ENCODE results near the gene TIMP2.
"Not testable (repeated sequence)": the region's sequence is repeated elsewhere in the genome, so short reads cannot be mapped to it uniquely, and the experiment has no call there.

Gene TIMP2

DNA sequence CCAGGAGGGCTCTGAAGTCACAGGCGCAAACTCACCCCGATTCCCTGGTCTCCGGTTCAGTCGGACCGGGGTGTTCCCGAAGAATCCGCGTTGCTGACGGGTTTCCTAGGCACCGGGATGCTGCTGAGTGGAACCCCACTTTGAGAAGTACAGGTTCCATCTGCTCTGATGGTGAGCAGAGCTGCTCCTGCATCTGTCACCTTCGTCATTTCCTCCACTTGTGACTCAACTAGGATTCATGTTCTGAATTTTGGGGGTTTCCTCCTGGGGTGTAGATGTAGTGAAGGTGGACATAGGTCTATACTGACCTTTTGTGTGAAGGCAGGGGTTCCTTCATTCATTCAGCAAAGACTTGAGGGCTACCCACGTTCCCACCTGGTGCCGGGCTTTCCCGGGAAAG, 29.5 kb upstream of the TIMP2 start:
- no peak for DNase-seq (ENCODE audit: low read depth)

DNA sequence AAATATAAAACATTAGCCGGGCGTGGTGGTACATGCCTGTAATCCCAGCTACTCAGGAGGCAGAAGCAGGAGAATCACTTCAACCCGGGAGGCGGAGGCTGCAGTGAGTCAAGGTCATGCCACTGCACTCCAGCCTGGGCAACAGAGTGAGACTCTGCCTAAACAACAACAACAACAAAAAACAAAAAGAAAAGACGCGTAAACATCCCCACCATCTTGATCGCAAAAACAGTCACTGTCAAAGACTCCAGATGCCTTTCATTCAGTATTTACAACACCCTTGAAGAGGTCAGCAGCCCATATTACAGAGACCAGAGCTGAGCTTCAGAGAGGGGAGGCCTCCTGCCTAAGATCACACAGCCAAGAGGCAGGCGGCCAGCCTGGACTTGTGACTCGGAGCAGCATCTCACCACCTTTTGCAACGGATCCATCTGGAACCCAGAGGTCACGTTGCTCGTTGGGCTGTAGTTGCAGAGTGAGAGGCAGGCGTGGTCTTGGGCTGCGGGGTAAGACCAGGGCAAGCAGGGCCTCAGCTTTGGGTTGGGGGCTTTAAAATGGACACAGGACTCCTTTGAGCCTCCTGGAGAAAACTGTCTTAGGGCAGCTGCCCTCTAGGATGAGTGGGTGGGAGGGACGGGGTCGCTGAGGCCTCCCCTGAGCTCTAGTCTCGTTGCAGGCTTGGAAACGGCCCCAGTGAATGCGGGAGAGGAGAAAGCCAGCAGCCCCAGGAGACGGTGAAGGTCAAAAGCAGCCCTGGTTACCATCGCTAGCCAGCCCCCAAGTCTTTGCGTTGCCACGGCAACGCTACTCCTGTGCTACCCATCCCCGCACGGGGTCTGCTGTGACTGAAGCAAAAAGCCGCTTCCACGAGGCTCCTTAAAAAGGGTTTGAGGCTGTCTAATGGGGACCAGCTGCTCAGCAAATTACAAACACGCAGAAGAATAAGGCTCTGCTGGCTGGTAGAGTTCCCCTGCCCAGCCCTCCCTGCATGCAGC, 28.5 kb upstream of the TIMP2 start:
- no peak for DNase-seq (ENCODE audit: low read depth)

DNA sequence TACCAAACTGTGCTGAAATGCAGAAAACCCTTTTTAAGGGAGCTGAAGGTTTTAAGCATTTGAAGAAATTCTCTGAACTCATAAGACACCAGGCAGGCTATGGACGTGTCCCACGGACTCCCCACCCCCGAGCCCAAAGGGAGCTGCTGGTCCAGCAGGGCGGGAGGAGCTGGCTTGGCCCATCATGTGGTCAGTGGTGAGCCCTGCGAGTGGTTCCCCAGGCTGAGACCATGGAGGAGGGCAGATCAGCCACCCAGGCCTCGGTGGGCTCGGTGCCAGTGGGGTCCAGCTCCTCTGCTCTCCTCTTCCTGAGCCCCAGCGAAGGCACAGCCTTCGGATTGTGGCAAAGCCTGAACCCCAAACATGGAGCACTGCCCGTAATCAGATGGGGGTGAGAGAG, 27.5 kb upstream of the TIMP2 start:
- DNase-seq (ENCODE audit: low read depth) = no peak

DNA sequence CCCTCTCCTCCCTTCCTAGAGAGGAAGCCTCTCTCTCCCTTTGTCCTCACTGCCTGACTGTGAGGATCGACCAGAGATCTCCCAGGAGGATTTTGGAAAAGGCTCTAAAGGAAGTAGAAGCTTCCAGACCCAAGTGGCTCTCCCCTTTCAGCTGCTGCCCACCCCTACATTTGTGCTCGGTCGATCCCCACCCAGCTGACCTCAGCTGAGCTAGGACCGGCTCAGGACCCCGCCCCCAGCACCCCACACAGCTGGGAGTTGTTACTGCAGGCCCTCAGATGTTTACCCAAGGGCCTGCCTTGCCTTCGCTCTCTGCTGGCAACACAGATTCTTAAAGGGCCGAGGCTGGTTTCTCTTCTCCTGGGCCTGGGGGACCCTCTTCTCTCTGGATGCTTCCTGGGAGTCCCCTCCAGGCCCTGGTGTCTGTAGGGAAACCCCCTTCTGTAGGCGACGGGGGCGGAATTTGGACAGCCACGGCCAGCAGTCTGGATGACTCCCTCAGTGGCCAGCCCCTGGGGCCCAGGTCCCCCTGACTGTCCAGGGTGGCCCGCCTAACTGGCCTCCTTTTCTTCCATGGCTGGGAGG, 26.9 kb upstream of the TIMP2 start:
- DNase-seq (ENCODE audit: low read depth) = no peak

DNA sequence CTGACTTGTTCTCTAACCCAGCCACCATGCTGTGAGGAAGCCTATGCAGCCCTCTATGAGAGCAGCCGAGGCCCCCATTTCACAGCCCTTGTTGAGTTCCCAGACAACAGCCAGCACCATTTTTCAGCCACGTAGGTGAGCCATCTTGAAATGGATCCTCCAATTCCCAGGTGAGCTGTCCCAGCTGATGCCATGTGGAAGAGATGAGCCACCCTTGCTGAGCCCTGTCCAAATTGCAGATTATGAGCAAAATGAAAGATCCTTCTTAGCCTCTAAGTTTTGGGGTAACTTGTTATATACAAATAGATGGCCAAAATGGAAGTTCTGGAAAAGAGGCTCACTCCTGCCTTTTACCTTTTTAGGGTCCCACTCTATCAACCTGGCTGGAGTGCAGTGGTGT, 25.7 kb upstream of the TIMP2 start:
- DNase-seq (ENCODE audit: low read depth) = no peak

DNA sequence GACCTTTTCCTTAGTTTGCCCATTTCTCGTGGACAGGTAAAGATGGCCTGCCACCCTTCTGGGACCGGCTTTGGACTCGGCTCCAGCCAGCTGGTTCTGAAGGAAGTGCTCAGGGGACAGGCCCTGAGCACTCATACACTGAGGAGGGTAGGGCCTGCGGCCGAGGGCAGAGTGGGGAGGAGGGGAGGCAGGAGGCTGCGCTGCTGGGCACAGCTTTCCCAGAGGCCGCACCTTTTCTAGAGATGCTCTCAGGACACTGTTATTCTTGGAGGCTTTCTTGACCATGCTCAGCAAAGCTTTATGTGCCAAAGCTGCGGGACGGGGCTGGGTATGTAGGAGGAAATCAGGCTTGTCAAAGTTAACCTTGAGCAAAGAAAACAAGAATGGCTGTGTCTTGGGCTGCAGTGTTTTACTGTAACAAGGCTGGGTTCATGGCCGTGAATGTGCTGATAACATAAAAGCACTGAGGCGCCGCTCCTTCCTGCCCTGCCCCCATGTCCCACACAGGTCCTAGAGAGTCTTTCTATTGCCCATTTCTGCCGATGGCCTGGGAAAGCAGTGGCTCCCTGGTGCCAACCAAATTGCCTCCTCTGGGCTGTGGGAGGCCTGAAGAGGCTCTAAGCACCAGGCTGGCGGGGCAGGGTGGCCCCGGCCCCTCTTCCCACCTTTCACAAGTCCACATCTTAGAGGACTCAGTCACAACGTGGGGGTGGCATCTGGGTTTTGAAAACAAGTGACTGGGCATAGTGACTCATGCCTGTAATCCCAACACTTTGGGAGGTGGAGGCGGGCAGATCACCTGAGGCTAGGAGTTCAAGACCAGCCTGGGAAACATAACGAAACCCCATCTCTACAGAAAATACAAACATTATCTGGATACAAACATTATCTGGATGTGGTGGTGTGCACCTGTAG, 22.3 kb upstream of the TIMP2 start:
- no peak for DNase-seq (ENCODE audit: low read depth)

DNA sequence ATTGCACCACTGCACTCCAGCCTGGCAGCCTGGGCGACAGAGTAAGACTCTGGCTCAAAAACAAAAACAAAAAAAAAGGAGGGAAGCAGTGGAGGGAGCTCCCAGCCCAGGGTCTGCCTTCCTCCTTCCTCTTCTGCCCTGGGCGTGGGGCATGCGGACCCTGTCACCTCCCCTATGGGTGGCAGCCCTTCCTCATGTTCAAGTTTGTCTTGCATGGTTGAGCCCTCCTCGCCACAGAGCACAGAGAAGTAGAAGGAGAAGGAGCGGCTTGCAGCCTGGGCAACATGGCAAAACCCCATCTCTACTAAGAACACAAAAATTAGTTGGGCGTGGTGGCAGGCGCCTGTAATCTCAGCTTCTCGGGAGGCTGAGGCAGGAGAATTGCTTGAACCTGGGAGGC, 21.4 kb upstream of the TIMP2 start:
- no peak for DNase-seq (ENCODE audit: low read depth)

DNA sequence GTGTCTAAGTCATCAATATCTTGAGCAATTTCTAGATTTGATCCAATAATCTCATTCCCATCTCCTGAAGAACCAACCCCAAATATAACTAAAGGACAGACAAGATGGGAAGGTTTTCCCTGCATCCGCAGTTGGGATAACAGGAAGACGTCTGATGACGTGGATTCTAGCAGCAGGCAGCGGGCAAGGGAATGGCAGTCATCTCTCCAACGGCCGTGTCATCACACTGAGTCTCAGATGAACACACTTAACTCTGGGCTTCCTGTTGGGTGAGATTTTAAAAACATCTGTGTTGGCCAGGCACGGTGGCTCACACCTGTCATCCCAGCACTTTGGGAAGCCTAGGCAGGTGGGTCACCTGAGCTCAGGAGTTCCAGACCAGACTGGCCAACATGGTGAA, 20.9 kb upstream of the TIMP2 start:
- no peak for DNase-seq (ENCODE audit: low read depth)

DNA sequence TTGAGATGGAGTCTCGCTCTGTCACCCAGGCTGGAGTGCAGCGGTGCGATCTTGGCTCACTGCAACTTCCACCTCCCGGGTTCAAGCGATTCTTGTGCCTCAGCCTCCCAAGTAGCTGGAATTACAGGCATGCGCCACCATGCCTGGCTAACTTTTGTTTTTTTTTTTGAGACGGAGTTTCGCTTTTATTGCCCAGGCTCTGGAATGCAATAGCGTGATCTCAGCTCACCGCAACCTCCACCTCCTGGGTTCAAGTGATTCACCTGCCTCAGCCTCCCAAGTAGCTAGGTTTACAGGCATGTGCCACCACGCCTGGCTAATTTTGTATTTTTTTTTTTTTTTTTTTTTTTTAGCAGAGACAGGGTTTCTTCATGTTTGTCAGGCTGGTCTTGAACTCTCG, 20.3 kb upstream of the TIMP2 start:
- not testable (repeated sequence) for DNase-seq (ENCODE audit: low read depth)

DNA sequence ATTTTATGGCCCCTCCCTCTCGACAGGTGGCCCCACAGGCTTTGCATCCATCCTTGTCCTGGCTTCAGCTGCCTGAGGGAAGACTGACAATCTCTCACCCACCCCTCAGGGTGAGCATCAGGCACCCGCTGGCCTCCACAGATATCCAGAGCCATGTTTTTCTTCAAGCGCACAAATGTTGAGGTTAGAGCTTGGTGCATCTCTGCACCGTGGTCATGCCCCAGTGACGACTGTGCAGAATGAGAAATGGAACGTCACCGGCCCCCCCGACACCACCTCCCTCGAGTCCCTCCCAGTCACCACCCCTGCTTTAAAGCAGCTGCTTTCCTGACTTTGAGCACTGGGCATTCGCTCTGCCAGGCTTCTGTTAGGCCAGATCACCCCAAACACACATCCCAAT, 19.8 kb upstream of the TIMP2 start:
- DNase-seq (ENCODE audit: low read depth) = no peak

DNA sequence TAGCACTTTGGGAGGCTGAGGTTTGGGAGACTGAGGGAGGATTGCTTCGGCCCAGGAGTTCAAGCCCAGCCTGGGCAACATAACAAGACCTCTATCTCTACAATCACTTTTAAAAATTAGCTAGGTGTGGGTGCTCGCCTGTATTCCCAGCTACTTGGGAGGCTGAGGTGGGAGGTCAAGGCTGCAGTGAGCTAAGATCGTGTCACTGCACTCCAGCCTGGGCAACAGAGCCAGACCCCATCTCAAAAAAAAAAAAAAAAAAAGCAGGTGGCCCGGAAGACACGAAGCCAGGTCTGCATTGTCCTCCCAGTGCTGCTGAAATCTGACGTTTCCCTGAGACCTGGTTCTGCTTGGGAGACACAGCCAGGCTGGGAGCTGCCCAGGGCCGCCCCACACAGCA, 18.8 kb upstream of the TIMP2 start:
- no peak for DNase-seq (ENCODE audit: low read depth)

DNA sequence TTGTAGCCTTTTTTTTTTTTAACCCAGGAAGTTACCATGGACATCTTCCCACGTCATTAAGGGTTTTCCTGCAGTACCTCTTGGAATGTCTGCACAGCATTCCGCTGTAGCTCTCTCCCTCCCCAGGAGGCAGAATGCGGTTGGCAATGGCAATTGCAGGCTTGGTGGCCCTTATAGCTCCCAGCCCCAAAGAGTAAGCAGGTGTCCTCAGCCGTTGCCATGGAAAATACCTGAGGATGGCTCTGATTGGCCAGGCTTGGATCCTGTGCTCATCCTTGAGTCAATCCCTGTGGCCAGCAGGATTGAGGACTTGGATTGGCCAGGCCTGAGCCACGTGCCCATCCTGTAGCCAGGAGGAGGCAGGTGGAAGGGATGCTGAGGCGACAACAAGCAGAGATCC, 15.5 kb upstream of the TIMP2 start:
- DNase-seq (ENCODE audit: low read depth) = no peak

DNA sequence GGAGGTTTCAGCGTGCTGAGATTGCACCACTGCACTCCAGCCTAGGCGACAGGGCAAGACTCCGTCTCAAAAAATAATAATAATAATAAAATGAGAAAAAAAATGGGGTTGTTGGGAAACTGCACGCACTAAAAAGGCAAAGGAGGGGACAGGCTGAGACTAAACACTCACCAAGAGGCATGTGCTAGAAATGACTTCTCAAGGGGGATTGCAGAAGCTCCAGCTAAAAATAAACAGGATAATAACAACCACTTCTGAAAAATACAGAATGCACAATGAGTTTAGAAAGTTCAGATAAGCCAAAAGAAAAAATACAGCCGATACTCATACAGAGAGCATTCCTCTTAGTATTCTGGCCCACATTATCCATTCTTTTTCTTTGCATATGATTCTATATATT, 15.1 kb upstream of the TIMP2 start:
- DNase-seq (ENCODE audit: low read depth) = no peak

DNA sequence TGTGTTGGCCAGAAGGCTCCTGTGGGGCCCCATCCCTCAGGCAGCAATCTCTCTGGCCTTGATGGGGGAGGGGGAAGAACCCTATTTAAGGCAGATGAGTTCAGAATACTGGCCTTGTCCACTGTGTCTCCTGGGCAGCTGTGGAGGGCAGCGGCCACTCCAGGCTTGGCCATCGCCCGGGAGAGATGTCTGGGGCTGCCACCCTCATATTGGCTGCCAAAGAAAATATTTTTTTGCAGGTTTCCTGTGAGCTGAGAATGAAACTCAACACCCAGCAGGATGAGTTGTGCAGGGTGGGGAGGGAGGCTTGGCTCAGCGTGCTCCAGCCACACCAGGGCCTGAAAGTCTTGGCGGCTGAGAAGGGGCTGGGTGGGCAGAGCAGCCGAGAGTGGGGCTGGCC, 14.4 kb upstream of the TIMP2 start:
- no peak for DNase-seq (ENCODE audit: low read depth)

DNA sequence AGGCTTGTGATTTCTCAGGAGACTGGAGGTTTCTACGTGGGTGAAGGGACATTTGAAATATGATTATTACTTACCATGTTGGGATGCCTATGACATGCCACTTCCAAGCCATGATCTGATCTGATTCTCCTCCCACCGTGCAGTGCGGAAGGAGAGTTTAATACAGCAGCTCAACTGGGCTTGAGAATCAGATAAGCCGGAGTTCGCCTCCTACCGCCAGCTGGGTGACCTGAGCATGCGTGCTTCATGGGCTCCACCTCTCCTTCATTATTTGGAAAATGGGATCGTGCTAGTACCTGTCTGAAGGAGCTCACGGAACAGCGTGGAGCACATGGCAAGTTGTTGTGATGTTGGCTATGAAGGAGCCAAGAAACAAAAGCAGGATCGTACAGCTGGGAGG, 12.4 kb upstream of the TIMP2 start:
- DNase-seq (ENCODE audit: low read depth) = no peak

DNA sequence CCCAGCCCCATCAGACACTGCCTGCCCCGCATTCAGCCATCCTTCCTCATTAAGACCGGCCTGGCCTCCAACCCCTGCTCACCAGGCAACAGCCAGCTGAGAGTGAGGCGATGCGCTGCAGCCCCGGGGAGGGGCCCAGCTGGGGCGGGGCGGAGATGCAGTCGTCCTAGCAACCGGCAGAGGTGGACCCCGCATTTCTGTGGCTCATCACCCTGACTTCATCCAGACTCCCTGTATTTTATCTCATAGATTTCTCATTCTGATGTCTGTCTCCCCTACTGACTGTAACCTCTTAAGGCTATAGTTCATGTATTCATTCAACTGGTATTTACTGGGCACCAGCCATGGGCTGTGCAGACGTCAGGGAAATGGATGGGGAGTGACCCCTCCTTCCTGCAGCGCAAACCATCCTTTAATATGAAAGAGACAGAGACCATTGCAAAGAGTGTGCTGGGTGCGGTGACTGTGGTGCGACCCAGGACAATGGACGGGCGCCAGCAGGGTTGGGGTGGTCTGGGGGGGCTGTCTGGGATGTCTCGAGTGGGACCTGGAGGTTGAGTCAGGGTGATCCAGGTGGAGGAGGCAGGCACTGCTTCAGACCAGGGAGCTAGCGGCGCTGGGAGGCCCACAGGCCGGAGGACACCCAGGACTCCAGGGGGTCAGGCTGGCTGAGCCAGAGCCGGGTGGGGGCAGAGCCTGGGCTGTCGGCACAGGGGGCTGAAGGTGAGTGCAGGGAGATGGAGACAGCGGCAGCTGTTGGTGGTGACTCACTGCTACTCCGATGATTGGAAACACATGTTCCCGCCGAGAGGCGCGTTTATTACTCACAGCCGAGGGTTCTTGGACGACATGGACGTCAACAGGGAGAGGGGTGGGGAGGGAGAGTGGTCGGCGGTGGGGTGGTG, 10.5 kb upstream of the TIMP2 start:
- DNase-seq (ENCODE audit: low read depth) = no peak

DNA sequence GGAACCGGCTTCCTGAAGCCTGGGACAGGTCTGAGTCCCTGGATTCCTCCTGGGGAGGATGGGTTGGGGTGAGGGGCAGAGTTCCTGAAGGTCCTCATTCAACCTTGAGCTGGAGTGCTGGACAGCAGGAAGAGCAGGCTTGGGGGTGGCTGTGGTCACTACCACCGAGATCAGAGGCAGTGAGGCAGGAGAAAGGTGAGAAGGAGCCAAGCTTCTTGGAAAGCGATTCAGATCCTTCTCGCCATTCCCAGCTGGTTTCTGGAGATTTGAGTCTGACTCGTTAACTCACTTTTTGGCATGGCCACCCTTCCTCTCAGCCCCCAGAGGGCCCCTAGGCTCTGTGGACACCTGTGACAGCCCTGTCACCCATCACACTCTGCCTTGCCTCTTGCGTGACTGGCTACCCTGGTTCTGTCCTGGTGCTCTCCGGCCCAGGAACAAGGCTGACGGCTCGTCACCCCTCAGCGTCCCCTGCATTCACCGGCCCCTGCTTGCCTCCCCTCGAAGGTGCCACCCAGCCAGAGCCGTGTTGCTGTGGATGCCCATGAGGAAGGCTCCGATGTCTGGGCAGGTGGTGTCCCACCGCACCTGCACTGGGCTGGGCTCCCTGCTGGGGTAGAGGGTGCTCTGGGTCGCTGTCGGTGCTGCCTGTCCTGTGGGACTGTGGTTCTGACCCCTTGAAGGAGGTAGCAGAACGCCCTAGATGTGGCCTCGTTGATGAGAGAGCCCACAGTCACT, 9.7 kb upstream of the TIMP2 start:
- no peak for DNase-seq (ENCODE audit: low read depth)

DNA sequence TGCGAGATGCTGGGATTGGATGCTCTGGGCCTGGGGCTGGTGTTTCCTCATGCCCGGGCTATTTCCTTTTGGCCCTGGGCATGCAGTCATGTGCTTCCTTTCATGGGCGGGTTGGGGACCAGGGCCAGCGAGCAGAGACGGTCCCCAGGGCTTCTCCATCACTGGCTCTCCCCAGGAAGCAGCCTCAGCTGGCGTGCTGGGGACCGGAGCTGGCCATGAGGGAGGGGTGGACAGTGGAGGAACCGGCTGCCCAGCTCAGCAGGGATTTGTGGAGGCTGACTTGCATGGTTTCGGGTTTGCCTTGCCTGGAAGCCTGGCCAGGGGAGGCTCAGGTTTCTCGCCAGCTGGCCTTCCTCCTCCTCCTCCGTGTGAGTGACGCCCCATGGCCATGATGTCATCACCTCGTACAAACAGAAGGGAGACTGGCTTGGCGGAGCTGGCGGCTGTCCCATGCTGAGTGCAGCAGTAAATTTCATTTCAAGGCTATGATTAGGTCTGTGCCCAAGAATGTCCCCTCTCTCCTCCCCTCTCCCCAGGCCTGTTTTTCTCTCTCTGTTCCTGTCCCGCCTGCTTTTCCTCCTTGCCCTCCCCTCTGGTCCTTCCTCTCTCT, 8.9 kb upstream of the TIMP2 start:
- no peak for DNase-seq (ENCODE audit: low read depth)

DNA sequence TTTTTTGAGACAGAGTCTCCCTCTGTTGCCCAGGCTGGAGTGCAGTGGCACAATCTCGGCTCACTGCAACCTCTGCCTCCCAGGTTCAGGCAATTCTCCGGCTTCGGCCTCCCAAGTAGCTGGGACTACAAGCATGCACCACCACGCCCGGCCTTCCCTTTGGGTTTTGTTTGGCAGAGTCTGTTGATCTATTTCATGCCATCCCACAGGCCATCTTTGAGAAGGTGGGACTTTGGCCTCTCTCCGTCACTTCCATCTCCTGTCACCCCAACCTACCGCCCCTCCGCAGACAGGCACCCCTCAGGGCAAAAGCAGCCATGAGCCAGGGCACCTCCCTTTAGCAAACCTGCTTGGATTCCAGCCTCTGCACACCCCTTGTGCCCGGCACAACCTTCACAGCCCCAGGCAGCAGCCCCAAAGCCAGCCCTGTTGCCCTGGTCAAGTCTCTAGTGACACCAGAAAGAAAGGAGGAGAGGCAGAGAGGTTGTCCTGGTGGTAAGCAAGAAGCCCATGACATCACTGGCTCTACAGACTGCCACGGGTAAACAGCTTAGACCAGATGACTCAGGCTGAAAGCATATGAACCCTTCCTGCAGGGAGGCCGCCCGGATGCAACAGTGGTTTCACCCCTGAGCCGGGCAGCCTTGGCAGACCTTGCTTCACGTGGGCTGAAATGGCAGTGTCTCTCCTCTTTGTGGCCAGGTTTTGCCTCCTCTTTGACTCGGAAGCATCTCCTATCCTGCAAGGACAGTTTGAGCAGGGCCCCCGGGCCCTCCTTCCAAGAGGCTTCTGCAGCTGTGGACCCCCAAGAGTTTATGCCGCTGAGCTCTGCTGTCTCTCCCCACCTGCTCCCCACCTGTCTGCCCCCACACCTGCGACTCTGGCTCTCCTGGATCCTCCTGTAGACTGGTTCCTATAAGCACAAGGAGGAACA, 8.1 kb upstream of the TIMP2 start:
- DNase-seq (ENCODE audit: low read depth) = no peak

All from stimulated activated CD8-positive, alpha-beta memory T cell treated with anti-CD3 and anti-CD28 coated beads, Interleukin-15, amount 100 ng/mL, for 24 hours (primary cell).